HEK293 (cell line): ENCODE data around the gene PPP3CA.

Experiments
- CTCF ChIA-PET: fragments of 350-600 bp; formaldehyde crosslinking; extraction: SDS; loops from one replicate; lab custom pipeline; 2021; ENCODE audit warnings: antibody characterized with exemption; lab: Yijun Ruan, JAX
- POLR2A ChIA-PET: fragments of 300-600 bp; formaldehyde crosslinking; extraction: SDS; loops from one replicate; lab custom pipeline; 2020; ENCODE audit warnings: antibody characterized with exemption, inconsistent platforms; lab: Yijun Ruan, JAX
- H3K27ac ChIP-seq: fragments of 200-500 bp; sonication (Bioruptor generic); 2 replicates; pipeline ENCODE4 v1.5.1; 2014; ENCODE audit warnings: low read depth, low read length, control low read depth, inconsistent platforms; ENCODE audit errors: extremely low read depth
- H3K36me3 ChIP-seq, 2 experiments: fragments of 200-500 bp in 1 of 2; sonication (Bioruptor generic) in 1 of 2; 1 replicate in 1 of 2; 2 replicates in 1 of 2; pipeline ENCODE4 v1.5.1; 2014 to 2017; ENCODE audit warnings: inconsistent platforms in 2 of 2, low read length in 2 of 2; ENCODE audit not compliant: control insufficient read depth in 2 of 2, insufficient read depth in 1 of 2
- H3K4me1 ChIP-seq: fragments of 200-500 bp; sonication (Bioruptor generic); 2 replicates; pipeline ENCODE4 v1.5.1; 2014; ENCODE audit warnings: mild to moderate bottlenecking, low read length, inconsistent platforms; ENCODE audit not compliant: control insufficient read depth, insufficient read depth
- H3K4me3 ChIP-seq: 2 replicates; pipeline ENCODE4 v1.5.1; 2011; ENCODE audit warnings: low read depth, mild to moderate bottlenecking, control low read depth, low read length, moderate library complexity
- H3K9me3 ChIP-seq: fragments of 200-500 bp; sonication (Bioruptor generic); 2 replicates; pipeline ENCODE4 v1.5.1; 2014; ENCODE audit warnings: low read depth, low read length, inconsistent platforms; ENCODE audit not compliant: control insufficient read depth, insufficient read depth
- INSM2 ChIP-seq: fragments of 450-650 bp; formaldehyde crosslinking; IDR thresholded peaks from 2 replicates; pipeline ENCODE4 v1.5.1; 2016; ENCODE audit warnings: missing biosample characterization, missing genetic modification characterization
- KLF7 ChIP-seq: fragments of 450-650 bp; formaldehyde crosslinking; IDR thresholded peaks from 2 replicates; pipeline ENCODE4 v1.5.1; 2016; ENCODE audit warnings: missing biosample characterization, missing genetic modification characterization, borderline replicate concordance
- SALL2 ChIP-seq: fragments of 450-650 bp; formaldehyde crosslinking; IDR thresholded peaks from 2 replicates; pipeline ENCODE4 v1.5.0; 2017; ENCODE audit warnings: missing biosample characterization, mild to moderate bottlenecking, missing genetic modification characterization, borderline replicate concordance
- YY1 ChIP-seq: fragments of 450-650 bp; formaldehyde crosslinking; IDR thresholded peaks from 2 replicates; pipeline ENCODE4 v1.5.1; 2018; ENCODE audit warnings: missing biosample characterization, missing genetic modification characterization
- ZBTB21 ChIP-seq: fragments of 450-650 bp; formaldehyde crosslinking; IDR thresholded peaks from 2 replicates; pipeline ENCODE4 v1.5.1; 2017; ENCODE audit warnings: missing biosample characterization, missing genetic modification characterization
- ZFHX2 ChIP-seq: fragments of 450-650 bp; formaldehyde crosslinking; conservative IDR thresholded peaks from 2 replicates; pipeline ENCODE4 v1.5.1; 2016; ENCODE audit warnings: missing biosample characterization, missing genetic modification characterization
- ZNF221 ChIP-seq: fragments of 450-650 bp; formaldehyde crosslinking; IDR thresholded peaks from 2 replicates; pipeline ENCODE4 v1.5.1; 2017; ENCODE audit warnings: missing biosample characterization, missing genetic modification characterization, borderline replicate concordance
- ZNF341 ChIP-seq: fragments of 450-650 bp; formaldehyde crosslinking; IDR thresholded peaks from 2 replicates; pipeline ENCODE4; 2016; ENCODE audit warnings: low read depth, missing biosample characterization, missing genetic modification characterization
- ZNF354C ChIP-seq: fragments of 450-650 bp; formaldehyde crosslinking; IDR thresholded peaks from 2 replicates; pipeline ENCODE4 v1.5.1; 2016; ENCODE audit warnings: missing biosample characterization, missing genetic modification characterization, low read depth, borderline replicate concordance
- ZNF37A ChIP-seq: fragments of 450-650 bp; IDR thresholded peaks from 2 replicates; pipeline ENCODE4 v1.5.1; 2018; ENCODE audit warnings: missing biosample characterization, missing genetic modification characterization
- ZNF449 ChIP-seq: fragments of 450-650 bp; formaldehyde crosslinking; IDR thresholded peaks from 2 replicates; pipeline ENCODE4 v1.5.1; 2017; ENCODE audit warnings: missing biosample characterization, mild to moderate bottlenecking, missing genetic modification characterization, moderate library complexity
- ZNF488 ChIP-seq: fragments of 450-650 bp; formaldehyde crosslinking; IDR thresholded peaks from 2 replicates; pipeline ENCODE4 v1.5.1; 2016; ENCODE audit warnings: missing biosample characterization, missing genetic modification characterization
- ZNF513 ChIP-seq: fragments of 450-650 bp; IDR thresholded peaks from 2 replicates; pipeline ENCODE4 v1.5.1; 2018; ENCODE audit warnings: missing biosample characterization, missing genetic modification characterization
- ZNF621 ChIP-seq: fragments of 450-650 bp; formaldehyde crosslinking; IDR thresholded peaks from 2 replicates; pipeline ENCODE4 v1.5.1; 2017; ENCODE audit warnings: missing biosample characterization, missing genetic modification characterization
- ZNF639 ChIP-seq: fragments of 450-650 bp; formaldehyde crosslinking; IDR thresholded peaks from 2 replicates; pipeline ENCODE4 v1.5.1; 2016; ENCODE audit warnings: missing biosample characterization, missing genetic modification characterization
- ZNF701 ChIP-seq: fragments of 450-650 bp; formaldehyde crosslinking; IDR thresholded peaks from 2 replicates; pipeline ENCODE4 v1.5.1; 2016; ENCODE audit warnings: missing biosample characterization, missing genetic modification characterization

Gene PPP3CA

GRCh38 chr4:101066626-101067170, 280.6 kb downstream of the PPP3CA start:
- H3K4me3 ChIP-seq, result no peak overlapping the region
- CTCF ChIA-PET, result no interaction called here
- POLR2A ChIA-PET, result no interaction called here
- H3K4me1 ChIP-seq, result no peaks in the 10 kb centered on the region
- H3K36me3 ChIP-seq, result no peaks in the 10 kb centered on the region
- H3K9me3 ChIP-seq, result no peaks in the 10 kb centered on the region
- TF ChIP-seq ZNF341 (tag by site-specific recombination) (no peak), ZNF488 (tag by site-specific recombination) (no peak), ZNF37A (tag by site-specific recombination) (no peak), ZNF639 (no peak), ZNF221 (tag by site-specific recombination) (no peak), ZNF354C (no peak), ZFHX2 (no peak), ZNF701 (tag by site-specific recombination) (no peak)
- TF ChIP-seq, all 188 proteins: peak for 0
- H3K27ac ChIP-seq, result no peak overlapping the region

GRCh38 chr4:101065935-101066485, 281.3 kb downstream of the PPP3CA start:
- Histone ChIP-seq H3K4me3 (no peak overlapping the region), H3K27ac (no peak overlapping the region), H3K4me1 (no peaks in the 10 kb centered on the region), H3K9me3 (no peaks in the 10 kb centered on the region), H3K36me3 (no peaks in the 10 kb centered on the region)
- POLR2A ChIA-PET, result no interaction called here
- CTCF ChIA-PET, result no interaction called here
- TF ChIP-seq SALL2 (no peak), KLF7 (tag by site-specific recombination) (no peak), ZNF354C (no peak), ZNF513 (tag by site-specific recombination) (no peak), ZNF621 (tag by site-specific recombination) (no peak), YY1 (tag by site-specific recombination) (no peak), ZNF449 (tag by site-specific recombination) (no peak), INSM2 (tag by site-specific recombination) (no peak), ZBTB21 (tag by site-specific recombination) (no peak)
